ENCODE data around the gene G3BP2. TPM values are rescaled to one million over a fixed set of nuclear protein-coding genes. Genes with fewer than 3 reads are reported as not detected.
"Not testable (repeated sequence)": the region's sequence is repeated elsewhere in the genome, so short reads cannot be mapped to it uniquely, and the experiment has no call there.

The G3BP2 gene
- total and polyA plus RNA-seq, 10 of the 15 experiments (the other 5 are each of a cell fraction or from before 2014, with no cell fraction given) = 22.2 to 176 (median 102) TPM

DNA sequence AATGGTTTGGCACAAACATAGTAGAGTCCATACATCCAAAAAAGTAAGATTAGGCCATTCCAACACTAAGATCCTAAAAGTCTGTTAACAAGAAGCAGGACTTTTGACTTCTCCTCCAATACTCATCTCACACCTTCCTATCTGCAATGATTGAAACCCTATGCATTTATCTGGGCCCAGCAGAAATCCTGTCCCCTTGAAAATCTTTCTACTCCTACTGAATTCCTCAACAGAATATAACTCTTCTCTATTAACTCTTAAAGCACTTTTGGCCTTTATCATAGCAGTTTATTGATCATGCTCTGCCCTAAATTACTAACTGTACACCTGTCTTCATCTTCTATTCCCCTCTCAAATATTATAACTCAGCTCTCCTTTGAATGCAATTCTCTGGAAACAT lies 4.6 kb downstream of the G3BP2 start:
- TF ChIP-seq RAD21 (IDR thresholded peaks at IDR 0.05; ENCODE audit: insufficient read depth, low read depth, low read length) (no peak), HDAC6 (IDR thresholded peaks at IDR 0.05; ENCODE audit: unreplicated experiment) (no peak), EGR1 (IDR thresholded peaks at IDR 0.05; ENCODE audit: borderline replicate concordance in 1 of 2, low read depth in 2 of 2, low read length in 2 of 2) (no peak), KLF5 (IDR thresholded peaks at IDR 0.05; ENCODE audit: partially characterized antibody) (no peak)
- TF ChIP-seq, protein P1, sequence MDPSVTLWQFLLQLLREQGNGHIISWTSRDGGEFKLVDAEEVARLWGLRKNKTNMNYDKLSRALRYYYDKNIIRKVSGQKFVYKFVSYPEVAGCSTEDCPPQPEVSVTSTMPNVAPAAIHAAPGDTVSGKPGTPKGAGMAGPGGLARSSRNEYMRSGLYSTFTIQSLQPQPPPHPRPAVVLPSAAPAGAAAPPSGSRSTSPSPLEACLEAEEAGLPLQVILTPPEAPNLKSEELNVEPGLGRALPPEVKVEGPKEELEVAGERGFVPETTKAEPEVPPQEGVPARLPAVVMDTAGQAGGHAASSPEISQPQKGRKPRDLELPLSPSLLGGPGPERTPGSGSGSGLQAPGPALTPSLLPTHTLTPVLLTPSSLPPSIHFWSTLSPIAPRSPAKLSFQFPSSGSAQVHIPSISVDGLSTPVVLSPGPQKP (IDR thresholded peaks at IDR 0.05; ENCODE audit: low read depth, low read length) = no peak
- Histone ChIP-seq H3K36me3 (ENCODE audit: control insufficient read depth in 2 of 2, insufficient read depth in 2 of 2, low read length in 1 of 2) (no peaks in the 10 kb centered on the region), H3K4me3 (peak overlapping the region; percentile 36), H3K4me2 (ENCODE audit: control insufficient read depth, insufficient read depth) (peak overlapping the region; percentile 36; the same call in 1 of the 2 replicates), H3K9ac (ENCODE audit: control insufficient read depth, insufficient read depth, low read length) (no peak overlapping the region), H4K20me1 (ENCODE audit: control insufficient read depth, insufficient read depth) (peaks cover 7% of the 10 kb centered on the region), H2AFZ (ENCODE audit: control insufficient read depth, low read depth, low read length) (no peak overlapping the region), H3K79me2 (ENCODE audit: control insufficient read depth, insufficient read depth, low read length) (peaks cover 95% of the 10 kb centered on the region), H3K27me3 (replicated peaks in 1 of 2; ENCODE audit: control insufficient read depth in 2 of 2, insufficient read depth in 2 of 2, low read length in 1 of 2) (no peaks in the 10 kb centered on the region), H3K4me1 (ENCODE audit: control insufficient read depth, insufficient read depth, low read length) (no peaks in the 10 kb centered on the region; the same call in 1 of the 2 replicates), H3K9me3 (replicated peaks; ENCODE audit: control insufficient read depth, insufficient read depth, low read length) (no peaks in the 10 kb centered on the region), H3K27ac (ENCODE audit: control insufficient read depth, insufficient read depth) (no peak overlapping the region)
- intact Hi-C loops (cut with micrococcal nuclease; ENCODE audit: unreplicated experiment) = no loop called here
- FAIRE-seq (no peak), DNase-seq (ENCODE audit: low read depth, low spot score) (no peak), ATAC-seq (no peak)
- ChIA-PET RAD21 (ENCODE audit: unreplicated experiment) (interaction anchor here (1.0 to 3.0 kb wide), 2 partner anchors 41 to 56 kb away, joined by 3 to 16 read pairs; partner anchors contain the start of gene USO1), POLR2A (interaction anchor here (0.9 to 8.7 kb wide), 5 partner anchors 28 to 59 kb away, joined by 3 to 72 read pairs (median 5); partner anchors contain the start of genes CDKL2 and USO1), SMC1A (ENCODE audit: uncharacterized antibody, unreplicated experiment) (interaction anchor here (0.7 to 8.5 kb wide), 9 partner anchors 9 to 749 kb away, joined by 3 to 98 read pairs (median 4); partner anchors contain the start of gene USO1), CTCF (interaction anchor here (0.9 to 7.0 kb wide), 9 partner anchors 14 to 153 kb away, joined by 3 to 35 read pairs (median 5); partner anchors contain the start of gene USO1)
- in situ Hi-C loops (cut with MboI) = no loop called here
- BruUV-seq (replicated peaks) = no TSS peak

DNA sequence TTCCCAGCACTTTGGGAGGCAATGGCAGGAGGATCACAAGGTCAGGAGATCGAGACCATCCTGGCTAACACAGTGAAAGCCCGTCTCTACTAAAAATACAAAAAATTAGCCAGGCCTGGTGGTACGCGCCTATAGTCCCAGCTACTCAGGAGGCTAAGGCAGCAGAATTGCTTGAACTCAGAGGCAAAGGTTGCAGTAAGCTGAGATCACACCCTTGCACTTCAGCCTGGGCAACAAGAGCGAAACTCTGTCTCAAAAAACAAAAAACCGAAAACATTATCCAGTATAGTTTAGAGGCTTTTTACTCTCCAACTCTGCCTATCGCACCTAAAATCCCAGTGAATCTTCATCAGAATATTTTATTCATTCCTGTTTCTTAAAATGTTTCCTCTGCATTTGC lies 5.6 kb downstream of the G3BP2 start:
- H3K9ac ChIP-seq (ENCODE audit: control insufficient read depth, insufficient read depth, low read length); H3K36me3 ChIP-seq (ENCODE audit: control insufficient read depth in 2 of 2, insufficient read depth in 2 of 2, low read length in 1 of 2); ATAC-seq; H4K20me1 ChIP-seq (ENCODE audit: control insufficient read depth, insufficient read depth); H3K4me1 ChIP-seq (ENCODE audit: control insufficient read depth, insufficient read depth, low read length); RAD21 ChIA-PET (ENCODE audit: unreplicated experiment); intact Hi-C loops (cut with micrococcal nuclease; ENCODE audit: unreplicated experiment); H3K4me2 ChIP-seq (ENCODE audit: control insufficient read depth, insufficient read depth); H3K27ac ChIP-seq (ENCODE audit: control insufficient read depth, insufficient read depth); DNase-seq (ENCODE audit: low read depth, low spot score); H3K27me3 ChIP-seq (replicated peaks in 1 of 2; ENCODE audit: control insufficient read depth in 2 of 2, insufficient read depth in 2 of 2, low read length in 1 of 2); FAIRE-seq; BruUV-seq (replicated peaks); H3K9me3 ChIP-seq (replicated peaks; ENCODE audit: control insufficient read depth, insufficient read depth, low read length); in situ Hi-C loops (cut with MboI); H2AFZ ChIP-seq (ENCODE audit: control insufficient read depth, low read depth, low read length): not testable (repeated sequence)
- POLR2A ChIA-PET = interaction anchor here (1.0 to 8.7 kb wide), 2 partner anchors 37 to 56 kb away, joined by 6 to 72 read pairs; partner anchors contain the start of genes CDKL2 and USO1
- peaks cover 97% of the 10 kb centered on the region for H3K79me2 ChIP-seq (ENCODE audit: control insufficient read depth, insufficient read depth, low read length)
- SMC1A ChIA-PET (ENCODE audit: uncharacterized antibody, unreplicated experiment) = interaction anchor here (0.7 to 8.5 kb wide), 6 partner anchors 8 to 57 kb away, joined by 3 to 98 read pairs (median 6); partner anchors contain the start of gene USO1
- WGBS (ENCODE audit: insufficient coverage, insufficient replicate concordance, low lambda C conversion rate, missing lambda C conversion rate) = 74% methylated on average over 7 of the region's 7 CpGs
- CTCF ChIA-PET = interaction anchor here (0.9 to 7.0 kb wide), 7 partner anchors 14 to 152 kb away, joined by 3 to 35 read pairs (median 5); partner anchors contain the start of gene USO1
- H3K4me3 ChIP-seq = peak overlapping the region; percentile 30; the same call in 1 of the 2 replicates
